GM19023 (cell line): ENCODE results near the gene ZRSR2.
"Not testable (repeated sequence)": the region's sequence is repeated elsewhere in the genome, so short reads cannot be mapped to it uniquely, and the experiment has no call there.

Experiments
- ATAC-seq: cut with Tn5 transposase; IDR thresholded peaks from one replicate; pipeline ENCODE4 v1.9.1; 2021; ENCODE audit warnings: mild to moderate bottlenecking, moderate library complexity; ENCODE audit not compliant: unreplicated experiment

The ZRSR2 gene

DNA sequence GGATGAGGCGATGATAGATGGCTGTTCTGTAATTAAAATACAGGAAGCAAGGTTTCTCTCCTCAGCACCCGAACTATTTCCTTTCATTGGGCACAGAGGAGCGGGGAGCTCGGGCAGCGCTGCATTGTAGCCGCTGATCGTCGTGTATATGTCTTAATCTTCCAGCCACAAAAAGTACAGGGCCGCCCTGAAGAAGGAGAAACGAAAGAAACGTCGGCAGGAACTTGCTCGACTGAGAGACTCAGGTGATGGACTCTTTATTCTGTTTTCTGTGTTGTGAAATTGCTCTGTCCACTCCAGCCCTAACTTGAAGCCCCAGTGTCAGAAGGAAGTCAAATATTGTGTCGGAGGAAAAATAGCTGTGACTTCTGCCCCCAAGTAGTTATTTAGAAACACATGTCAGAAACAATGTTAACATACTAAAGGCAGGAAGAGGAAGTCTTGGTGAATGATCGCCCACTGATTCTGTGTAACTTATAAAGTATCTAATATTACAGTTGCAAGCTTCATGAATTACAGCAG is 546 bp downstream of the ZRSR2 start:
- no peak for ATAC-seq

DNA sequence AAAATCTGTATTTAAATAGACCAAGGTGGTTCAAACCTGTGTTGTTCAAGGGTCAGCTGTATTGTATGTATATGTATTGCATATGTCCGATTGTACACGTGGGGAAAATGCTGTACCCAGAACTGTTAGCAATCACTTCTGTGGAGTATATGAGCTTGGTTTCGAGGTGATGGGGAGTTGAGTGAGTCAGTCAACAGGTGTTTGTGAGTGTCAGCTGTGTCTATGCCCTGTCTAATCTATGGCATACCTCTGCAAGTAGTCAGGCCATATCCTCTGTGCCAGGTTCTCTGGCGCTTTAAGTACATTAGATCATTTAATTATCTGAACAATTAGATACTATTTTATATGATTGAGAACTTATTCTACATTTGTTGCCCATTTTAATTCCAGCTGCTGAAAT is 7.4 kb downstream of the ZRSR2 start:
- no peak for ATAC-seq

- ATAC-seq: no peak
Observed at GRCh38 chrX:15804563-15804962, 14.3 kb downstream of the ZRSR2 start.

DNA sequence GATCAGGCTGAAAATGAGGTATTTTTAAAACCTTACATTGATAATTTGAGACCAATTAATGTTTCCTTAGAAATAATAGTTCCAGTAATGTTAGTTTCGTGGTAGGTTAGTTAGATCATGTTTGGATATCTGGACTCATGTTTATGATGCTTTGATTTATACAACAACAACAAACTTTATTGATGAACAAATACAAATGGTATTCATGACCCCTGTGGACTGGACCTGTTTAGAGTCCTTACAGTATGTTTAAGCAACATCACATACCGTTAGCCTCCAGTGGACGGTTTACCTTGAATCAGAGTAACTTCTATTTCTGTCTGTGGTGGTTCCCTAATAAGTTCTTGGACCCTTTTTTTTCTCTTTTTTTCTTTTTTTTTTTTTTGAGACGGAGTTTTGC is 18.0 kb downstream of the ZRSR2 start:
- ATAC-seq: no peak

DNA sequence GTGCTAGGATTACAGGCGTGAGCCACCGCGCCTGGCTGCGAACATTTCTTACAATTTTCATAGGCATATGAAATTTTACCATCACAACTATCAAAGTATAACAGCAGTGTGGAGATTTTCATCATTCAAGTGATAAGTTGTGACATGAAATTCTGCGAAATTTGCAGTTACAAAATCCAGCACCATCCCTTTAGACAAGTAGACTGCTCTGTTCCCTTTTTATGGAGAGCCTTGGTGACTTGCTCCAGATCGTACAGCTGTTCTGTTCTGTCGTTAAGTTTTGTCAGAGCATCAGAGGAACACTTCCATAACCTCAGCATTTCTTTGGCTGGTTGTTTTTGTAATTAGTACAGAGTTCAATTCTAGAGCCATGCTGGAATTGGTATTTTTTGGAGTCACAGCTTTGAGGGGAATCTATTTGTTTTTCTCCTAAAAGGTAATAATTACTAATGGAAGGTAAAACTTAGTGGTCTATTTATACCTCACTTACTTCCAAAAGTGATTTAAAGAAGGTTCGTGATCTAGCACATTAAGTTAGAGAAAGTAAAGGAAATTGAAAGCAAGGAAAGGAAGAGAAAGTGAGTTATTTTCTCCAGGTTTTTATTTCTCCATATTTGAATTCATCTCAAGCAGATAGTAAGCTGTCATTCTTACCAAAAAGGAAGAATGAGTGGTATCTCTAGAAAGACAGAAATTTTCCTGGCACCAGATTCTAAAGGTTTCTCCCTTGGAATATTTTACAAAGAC is 22.1 kb downstream of the ZRSR2 start:
- no peak for ATAC-seq

DNA sequence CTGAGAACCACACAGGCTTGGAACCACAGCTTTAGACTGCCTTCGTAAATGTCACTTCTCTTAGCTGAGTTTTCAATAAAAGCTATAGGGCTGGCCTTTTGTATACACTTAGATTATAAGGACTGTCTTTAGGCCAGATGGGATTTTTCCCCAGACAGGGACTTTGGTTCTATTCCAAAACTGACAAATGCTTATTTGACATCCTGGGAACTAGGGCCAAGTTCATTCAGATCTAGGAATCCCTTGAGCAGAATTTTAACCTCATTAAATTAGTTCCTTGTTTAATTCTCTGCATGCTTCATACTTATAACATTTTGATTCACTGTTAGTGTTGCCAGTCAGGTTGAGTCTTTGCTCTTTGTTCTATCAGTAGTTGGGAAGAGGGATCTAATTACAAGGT is 23.1 kb downstream of the ZRSR2 start:
- ATAC-seq: no peak

DNA sequence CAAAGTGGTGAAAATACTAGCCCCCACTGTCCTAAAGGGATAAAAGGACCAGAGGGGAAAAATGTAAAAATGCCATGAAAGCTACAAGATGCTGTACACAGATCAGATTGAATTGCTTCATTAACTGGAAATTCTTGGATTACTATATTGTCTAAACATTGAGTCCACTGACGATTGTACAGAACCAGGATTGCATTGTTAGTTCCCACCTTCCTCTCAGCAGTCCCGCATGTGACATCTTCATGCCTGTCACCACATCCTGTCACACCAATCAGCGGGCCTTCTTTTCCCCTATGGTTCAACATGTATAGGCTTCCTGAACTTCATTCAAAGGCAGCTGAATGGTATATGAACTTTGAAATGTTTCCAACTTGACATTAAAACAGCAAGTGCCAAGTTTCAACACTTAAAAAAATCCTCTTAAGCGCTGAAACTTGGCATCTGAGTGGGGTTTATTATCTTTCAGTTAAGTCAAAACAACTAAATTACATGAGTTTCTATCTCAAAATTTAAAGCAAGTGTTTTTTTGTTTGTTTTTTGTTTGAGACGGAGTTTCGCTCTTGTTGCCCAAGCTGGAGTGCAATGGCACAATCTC is 24.6 kb downstream of the ZRSR2 start:
- ATAC-seq: no peak

DNA sequence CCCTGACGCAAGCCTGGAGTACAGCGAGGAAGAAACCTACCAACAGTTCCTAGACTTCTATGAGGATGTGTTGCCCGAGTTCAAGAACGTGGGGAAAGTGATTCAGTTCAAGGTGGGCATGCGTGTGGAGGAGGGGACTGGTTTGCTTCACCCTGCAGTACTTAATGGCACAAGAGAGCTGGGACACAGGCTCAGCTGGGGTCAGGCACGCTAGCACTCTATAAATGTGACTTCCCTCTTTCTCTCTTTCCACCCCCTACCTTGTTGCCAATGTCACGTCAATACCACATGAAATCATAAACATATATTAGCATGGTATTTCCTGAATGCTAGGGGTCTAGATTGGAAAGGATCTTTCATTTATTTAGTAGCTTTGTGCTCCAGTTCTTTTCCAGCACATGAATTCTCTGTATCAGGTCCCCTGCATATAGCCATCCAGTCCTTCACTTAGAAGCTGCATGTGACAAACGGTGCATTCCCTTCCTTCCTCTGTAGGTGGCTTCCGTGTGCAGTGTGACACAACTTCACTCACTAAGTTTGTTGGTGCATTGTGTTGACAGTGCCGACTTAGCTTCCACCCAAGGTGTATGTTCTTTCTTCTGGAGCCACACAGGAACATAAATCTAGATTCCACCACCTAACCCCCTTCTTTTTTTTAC is 25.6 kb downstream of the ZRSR2 start:
- ATAC-seq: peak; percentile 80

DNA sequence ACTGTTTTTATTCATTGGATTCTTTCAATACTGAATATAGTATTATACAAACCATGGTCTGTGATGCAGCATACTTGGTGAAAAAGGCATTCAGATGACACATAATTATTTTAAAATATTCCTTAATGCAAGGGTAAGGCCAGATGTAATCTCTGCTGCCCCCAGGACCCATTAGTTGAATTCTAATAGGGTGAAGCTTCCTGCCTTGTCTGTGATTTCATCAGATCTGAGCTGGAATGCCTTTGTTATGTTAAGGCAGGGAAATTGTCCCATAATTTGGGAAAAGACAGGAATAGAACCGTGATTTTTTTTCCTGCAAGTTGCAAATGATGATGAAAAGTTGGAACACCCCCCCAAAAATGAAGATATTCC is 26.1 kb downstream of the ZRSR2 start:
- ATAC-seq: peak; percentile 14

DNA sequence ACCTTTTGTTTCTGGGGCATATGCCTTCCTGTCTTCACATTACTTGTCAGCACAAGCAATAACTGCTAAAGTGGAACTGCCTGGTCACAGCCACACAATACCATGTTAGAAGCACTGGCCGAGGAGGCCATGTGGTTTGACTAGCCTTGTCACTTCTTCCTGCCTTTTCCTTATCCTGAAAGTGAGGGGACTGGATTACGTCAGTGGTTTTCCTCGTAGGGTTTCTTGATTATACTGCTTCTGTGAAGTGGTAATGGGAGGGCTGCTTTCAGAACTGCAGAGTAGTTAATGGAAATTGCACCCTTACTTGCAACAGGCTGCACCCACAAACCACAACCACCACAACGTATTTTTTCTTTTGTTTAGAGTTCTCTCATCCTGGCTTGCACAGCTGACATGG is 26.6 kb downstream of the ZRSR2 start:
- ATAC-seq: no peak

DNA sequence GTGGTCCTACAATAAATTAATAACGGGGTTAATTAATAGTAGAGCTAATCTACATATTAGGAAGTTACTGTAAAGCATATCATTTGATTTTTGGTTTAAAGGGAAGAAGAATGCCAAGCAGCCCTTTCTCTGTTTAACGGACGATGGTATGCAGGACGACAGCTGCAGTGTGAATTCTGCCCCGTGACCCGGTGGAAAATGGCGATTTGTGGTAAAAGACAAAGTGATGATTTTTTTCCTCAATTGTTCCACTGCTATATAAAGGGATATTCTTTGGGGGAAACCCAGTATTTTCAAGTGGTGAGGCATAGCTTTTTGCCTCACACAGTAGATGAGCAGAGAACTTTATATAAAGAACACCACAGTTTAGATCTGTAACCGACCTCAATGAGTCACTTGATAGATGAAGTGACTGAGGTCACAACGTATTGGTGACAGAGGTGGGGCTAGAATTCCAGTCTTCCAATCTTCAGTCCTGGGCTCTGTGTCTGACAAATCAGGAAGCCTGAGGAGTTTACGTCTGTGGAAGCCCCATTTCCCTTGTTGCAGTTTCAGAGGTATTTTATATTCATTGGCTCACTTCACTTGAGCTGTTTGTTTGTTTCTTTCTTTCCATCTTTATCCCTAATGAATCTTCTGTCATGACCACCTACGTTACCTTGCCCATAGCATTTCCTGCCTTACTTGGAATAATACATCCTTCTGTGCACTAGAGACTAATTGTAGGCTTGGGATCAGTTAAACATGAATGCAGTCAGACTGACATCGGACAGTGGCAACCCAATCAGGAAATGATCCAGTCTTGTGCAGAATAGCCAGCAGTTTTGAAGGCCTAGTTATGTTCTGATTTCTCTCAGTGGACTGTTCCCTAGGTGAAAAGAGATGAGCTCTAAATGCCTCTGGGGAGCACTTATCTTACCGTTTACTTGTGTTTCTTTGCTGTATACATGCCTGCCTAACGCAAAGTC is 30.1 kb downstream of the ZRSR2 start:
- no peak for ATAC-seq

DNA sequence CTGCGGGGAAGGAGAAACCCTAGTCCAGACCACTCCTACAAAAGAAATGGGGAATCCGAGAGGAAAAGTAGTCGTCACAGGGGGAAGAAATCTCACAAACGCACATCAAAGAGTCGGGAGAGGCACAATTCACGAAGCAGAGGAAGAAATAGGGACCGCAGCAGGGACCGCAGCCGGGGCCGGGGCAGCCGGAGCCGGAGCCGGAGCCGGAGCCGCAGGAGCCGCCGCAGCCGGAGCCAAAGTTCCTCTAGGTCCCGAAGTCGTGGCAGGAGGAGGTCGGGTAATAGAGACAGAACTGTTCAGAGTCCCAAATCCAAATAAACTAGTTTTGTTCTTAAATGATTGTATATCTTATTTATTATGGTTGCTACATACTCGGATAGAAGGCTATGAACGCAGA is 32.6 kb downstream of the ZRSR2 start:
- ATAC-seq: no peak

- ATAC-seq: no peak
Observed at GRCh38 chrX:15825936-15826335, 35.7 kb downstream of the ZRSR2 start.

DNA sequence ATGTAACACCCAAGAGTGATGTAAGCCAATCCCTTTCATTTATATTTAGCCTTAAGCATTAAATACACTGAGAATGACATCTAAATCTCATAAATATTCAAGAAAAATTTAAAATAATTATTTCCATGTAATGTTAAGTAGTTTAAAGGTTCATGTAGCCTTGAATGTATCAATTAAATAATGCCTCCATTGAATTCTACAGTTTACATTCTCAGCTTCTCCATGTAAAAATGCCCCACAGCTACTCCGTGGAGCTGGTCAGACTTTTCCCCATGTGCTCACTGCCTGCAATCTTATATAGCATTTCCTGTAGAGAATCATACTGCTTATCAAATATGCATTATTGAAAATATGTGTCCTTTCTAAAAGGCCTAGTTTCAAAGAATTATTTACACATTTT is 38.9 kb downstream of the ZRSR2 start:
- ATAC-seq: no peak

- not testable (repeated sequence) for ATAC-seq
Observed at GRCh38 chrX:15831347-15831746, 41.1 kb downstream of the ZRSR2 start.

DNA sequence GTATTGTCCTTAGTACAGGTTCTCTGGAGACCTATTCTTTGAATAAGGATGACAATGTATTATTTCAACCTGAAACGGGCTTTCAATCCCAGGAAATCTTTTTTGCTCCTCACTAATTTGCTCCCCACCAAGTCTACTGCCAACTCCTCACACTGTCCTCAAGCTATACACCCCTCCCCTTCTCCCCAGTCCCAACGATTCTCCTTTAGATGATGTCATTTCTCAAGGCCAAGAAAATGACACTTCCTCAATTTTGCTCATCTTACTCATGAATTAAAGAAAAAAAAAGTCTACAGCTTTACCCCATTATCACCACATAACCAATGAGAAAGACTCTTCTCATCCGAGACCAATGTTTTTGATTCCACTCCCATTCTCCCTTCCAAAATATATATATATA is 43.8 kb downstream of the ZRSR2 start:
- no peak for ATAC-seq

DNA sequence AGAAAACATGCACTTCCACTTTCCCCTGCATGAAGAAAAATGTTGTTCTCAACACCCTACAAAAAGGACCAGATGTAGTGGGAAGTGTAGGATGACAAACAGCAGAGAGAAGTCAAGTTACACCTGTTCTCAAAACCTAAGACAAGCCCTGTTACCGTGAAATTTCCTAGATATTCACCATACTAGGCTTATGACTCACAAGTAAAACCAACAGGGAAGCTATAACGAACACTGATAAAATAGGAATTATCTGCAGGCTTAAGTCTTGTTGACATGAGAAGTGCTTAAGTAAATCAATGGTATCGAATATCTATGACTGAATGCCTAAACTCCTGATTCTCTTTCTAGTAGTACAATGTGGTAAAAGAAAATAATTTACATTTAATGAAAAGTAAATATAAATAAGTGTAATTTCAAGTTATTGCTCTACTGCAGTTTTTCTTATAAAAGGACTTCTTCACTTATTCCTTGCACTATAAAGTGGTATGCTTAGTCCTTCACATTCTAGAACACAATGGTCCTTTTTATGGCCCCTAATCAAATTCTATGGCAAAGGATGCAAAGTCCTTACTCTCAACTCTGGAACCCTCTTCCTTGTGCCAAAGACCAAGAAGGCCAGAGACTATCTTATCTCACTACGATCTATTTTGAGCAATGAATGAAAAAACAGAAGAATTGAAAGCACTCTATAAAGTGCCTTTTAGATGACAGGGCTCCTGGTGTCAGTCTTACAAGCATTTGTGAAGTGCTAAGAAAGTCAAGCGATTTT is 44.7 kb downstream of the ZRSR2 start:
- ATAC-seq: no peak

- no peak for ATAC-seq
Observed at GRCh38 chrX:15838017-15838416, 47.7 kb downstream of the ZRSR2 start.

GRCh38 chrX:15841853-15842516 is 51.7 kb downstream of the ZRSR2 start:
- ATAC-seq: no peak

GRCh38 chrX:15843960-15844359 is 53.7 kb downstream of the ZRSR2 start:
- no peak for ATAC-seq
